IMR-90 (cell line): ENCODE data around the gene BRIP1. TPM values are rescaled to one million over a fixed set of nuclear protein-coding genes. Genes with fewer than 3 reads are reported as not detected.

Source experiments
- ATAC-seq: fragments of 200-7000 bp; cut with Tn5 transposase; 2 replicates; pipeline ENCODE4 v1.9.1; 2020; ENCODE audit warnings: low read depth, mild to moderate bottlenecking, moderate library complexity
- BruUV-seq: library from RNA; stranded (reverse); fragments of 400-500 nt; replicated peaks from 2 replicates; lab custom pipeline; 2021; lab: Mats Ljungman, UMichigan
- CTCF ChIA-PET: fragments of 300-600 bp; formaldehyde crosslinking; extraction: SDS; loops from one replicate; lab custom pipeline; 2021; ENCODE audit warnings: antibody characterized with exemption; lab: Yijun Ruan, JAX
- POLR2A ChIA-PET: fragments of 300-600 bp; sonication (Branson Sonifier 250); formaldehyde crosslinking; loops from one replicate; lab custom pipeline; 2022; ENCODE audit warnings: antibody characterized with exemption; ENCODE audit not compliant: unreplicated experiment; lab: Charles Lee
- DNase-seq: peaks from one replicate; pipeline ENCODE4 v3.0.0; 2013
- H2AFZ ChIP-seq: replicated peaks from 2 replicates; pipeline ENCODE3; 2013; ENCODE audit warnings: low read length, mild to moderate bottlenecking; ENCODE audit not compliant: poor library complexity
- H2AK5ac ChIP-seq: 2 replicates; pipeline ENCODE4 v1.6.1; 2013; ENCODE audit warnings: low read depth, low read length, inconsistent platforms
- H2AK9ac ChIP-seq: replicated peaks from 2 replicates; pipeline ENCODE3; 2013; ENCODE audit warnings: mild to moderate bottlenecking, low read depth, low read length, moderate library complexity; ENCODE audit not compliant: poor library complexity
- H2BK120ac ChIP-seq: 2 replicates; pipeline ENCODE4 v1.6.1; 2013; ENCODE audit warnings: low read depth, low read length, inconsistent platforms
- H2BK15ac ChIP-seq: 3 replicates; pipeline ENCODE4 v1.6.1; 2013; ENCODE audit warnings: low read depth, low read length, inconsistent platforms
- H2BK20ac ChIP-seq: 2 replicates; pipeline ENCODE4 v1.6.1; 2013; ENCODE audit warnings: low read depth, mild to moderate bottlenecking, inconsistent platforms, low read length, moderate library complexity
- H2BK5ac ChIP-seq: 2 replicates; pipeline ENCODE4 v1.6.1; 2013; ENCODE audit warnings: mild to moderate bottlenecking, low read depth, low read length, inconsistent platforms; ENCODE audit not compliant: poor library complexity, severe bottlenecking
- H3K14ac ChIP-seq: replicated peaks from 2 replicates; pipeline ENCODE4 v1.6.1; 2013; ENCODE audit warnings: low read depth, low read length, inconsistent platforms
- H3K18ac ChIP-seq: 2 replicates; pipeline ENCODE4 v1.6.1; 2013; ENCODE audit warnings: low read depth, low read length, control low read depth
- H3K23ac ChIP-seq: 2 replicates; pipeline ENCODE4 v1.6.1; 2013; ENCODE audit warnings: low read depth, low read length, inconsistent platforms
- H3K27ac ChIP-seq: 2 replicates; pipeline ENCODE4 v1.5.1; 2013; ENCODE audit warnings: mild to moderate bottlenecking, control low read depth, low read length; ENCODE audit not compliant: insufficient read depth
- H3K27me3 ChIP-seq: 2 replicates; pipeline ENCODE4 v1.6.1; 2013; ENCODE audit warnings: low read length; ENCODE audit not compliant: control insufficient read depth, insufficient read depth
- H3K36me3 ChIP-seq: 2 replicates; pipeline ENCODE4 v1.6.1; 2013; ENCODE audit warnings: low read length, mixed read lengths; ENCODE audit not compliant: control insufficient read depth, insufficient read depth
- H3K4ac ChIP-seq: 2 replicates; pipeline ENCODE4 v1.6.1; 2013; ENCODE audit warnings: low read depth, low read length, inconsistent platforms
- H3K4me1 ChIP-seq: 2 replicates; pipeline ENCODE4 v1.6.1; 2013; ENCODE audit warnings: low read length, mixed read lengths; ENCODE audit not compliant: control insufficient read depth, insufficient read depth
- H3K4me2 ChIP-seq: 2 replicates; pipeline ENCODE4 v1.6.1; 2013; ENCODE audit warnings: low read depth, mild to moderate bottlenecking, control low read depth, low read length, moderate library complexity
- H3K4me3 ChIP-seq: 2 replicates; pipeline ENCODE4 v1.5.1; 2013; ENCODE audit warnings: low read depth, mild to moderate bottlenecking, control low read depth, low read length, moderate library complexity; ENCODE audit not compliant: insufficient read depth
- H3K56ac ChIP-seq: 2 replicates; pipeline ENCODE4 v1.6.1; 2013; ENCODE audit warnings: low read length, inconsistent platforms; ENCODE audit not compliant: insufficient read depth; ENCODE audit errors: extremely low read depth
- H3K79me1 ChIP-seq, 2 experiments: 2 replicates each; pipeline ENCODE4 v1.6.1; 2013; ENCODE audit warnings: low read length in 2 of 2, inconsistent platforms in 1 of 2, low read depth in 1 of 2
- H3K9ac ChIP-seq: 2 replicates; pipeline ENCODE4 v1.6.1; 2013; ENCODE audit warnings: low read depth, low read length, control low read depth
- H3K9me1 ChIP-seq: 2 replicates; pipeline ENCODE4 v1.6.1; 2013; ENCODE audit warnings: low read length, inconsistent platforms; ENCODE audit not compliant: insufficient read depth
- H3K9me3 ChIP-seq: 2 replicates; pipeline ENCODE4 v1.6.1; 2013; ENCODE audit warnings: low read length; ENCODE audit not compliant: control insufficient read depth, insufficient read depth
- H4K20me1 ChIP-seq: 2 replicates; pipeline ENCODE4 v1.6.1; 2013; ENCODE audit warnings: low read length, inconsistent platforms; ENCODE audit not compliant: insufficient read depth
- H4K5ac ChIP-seq: 2 replicates; pipeline ENCODE4 v1.6.1; 2013; ENCODE audit warnings: mild to moderate bottlenecking, low read depth, low read length, control low read depth
- H4K8ac ChIP-seq, 2 experiments: 2 replicates each; pipeline ENCODE4 v1.6.1; 2013; ENCODE audit warnings: low read depth in 2 of 2, low read length in 2 of 2, control low read depth in 1 of 2, inconsistent platforms in 1 of 2
- H4K91ac ChIP-seq: 2 replicates; pipeline ENCODE4 v1.6.1; 2013; ENCODE audit warnings: low read depth, low read length, inconsistent platforms; ENCODE audit not compliant: insufficient read depth
- CHD1 ChIP-seq: IDR thresholded peaks from 2 replicates; pipeline ENCODE4 v1.6.1; 2012; ENCODE audit warnings: low read depth, low read length, improper control_type of control experiment
- CTCF ChIP-seq: conservative IDR thresholded peaks from 2 replicates; pipeline ENCODE4 v1.5.1; 2012; ENCODE audit warnings: mild to moderate bottlenecking, low read depth, low read length, improper control_type of control experiment
- MAFK ChIP-seq: IDR thresholded peaks from 2 replicates; pipeline ENCODE4 v1.6.1; 2012; ENCODE audit warnings: low read depth, low read length, improper control_type of control experiment
- MAZ ChIP-seq: IDR thresholded peaks from 2 replicates; pipeline ENCODE4 v1.6.1; 2012; ENCODE audit warnings: low read depth, mild to moderate bottlenecking, low read length, improper control_type of control experiment, moderate library complexity, borderline replicate concordance
- MXI1 ChIP-seq: IDR thresholded peaks from 2 replicates; pipeline ENCODE4 v1.6.1; 2012; ENCODE audit warnings: low read depth, mild to moderate bottlenecking, low read length, moderate library complexity, borderline replicate concordance
- POLR2A ChIP-seq: IDR thresholded peaks from 2 replicates; pipeline ENCODE4 v1.6.1; 2012; ENCODE audit warnings: mild to moderate bottlenecking, low read depth, low read length
- RFX5 ChIP-seq: IDR thresholded peaks from 2 replicates; pipeline ENCODE4 v1.8.0; 2012; ENCODE audit warnings: low read depth, mild to moderate bottlenecking, low read length, moderate library complexity
- WGBS, 2 experiments: methylation state at CpG; one replicate each; pipeline versions ENCODE4 v1.1.5 to v1.1.7; 2013; ENCODE audit warnings: missing lambda C conversion rate in 2 of 2; ENCODE audit not compliant: insufficient read length in 1 of 2; ENCODE audit errors: extremely low coverage in 2 of 2; 5-methylcytosine and 5-hydroxymethylcytosine counted together
- dilution Hi-C: fragments of 300-500 bp; cut with HindIII; formaldehyde crosslinking; loops from one replicate; pipeline ENCODE4 v1.14.3; 2018; ENCODE audit warnings: low sequenced_read_pairs; ENCODE audit not compliant: unreplicated experiment
- in situ Hi-C: fragments of 300-500 bp; cut with MboI; formaldehyde crosslinking; loops from 3 replicates; pipeline ENCODE4 v1.14.3; 2019; ENCODE audit warnings: low sequenced_read_pairs, inconsistent platforms, mixed read lengths
- intact Hi-C: fragments of 100-400 bp; cut with micrococcal nuclease; formaldehyde crosslinking; loops from 2 replicates; pipeline ENCODE4 v1.10.0; 2022
- polyA plus RNA-seq, 3 experiments: library from polyadenylated mRNA; depleted of rRNA; stranded (reverse); fragments of >200 nt; gene quantifications; 2 replicates each; pipeline ENCODE4 v1.2.3, GENCODE V29; 2012; ENCODE audit warnings: low replicate concordance in 1 of 3
- total RNA-seq: library from RNA; depleted of rRNA; stranded (reverse); fragments of >200 nt; gene quantifications from 2 replicates; pipeline ENCODE4 v1.2.3, GENCODE V29; 2012

BRIP1 gene
- total and polyA plus RNA-seq, 2 of the 4 experiments (the other 2 are of a cell fraction): 6.1 to 19.7 TPM

GRCh38 chr17:61828694-61829093 lies 34.6 kb downstream of the BRIP1 start:
- no peak for TF ChIP-seq POLR2A
- TF ChIP-seq CHD1: no peak
- no peak for TF ChIP-seq MXI1
- no peak for TF ChIP-seq MAFK
- TF ChIP-seq MAZ: no peak
- TF ChIP-seq CTCF: no peak
- no peak for TF ChIP-seq RFX5
- ChIA-PET CTCF (no interaction called here), POLR2A (no interaction called here)
- Histone ChIP-seq H4K20me1 (no peaks in the 10 kb centered on the region), H3K4me2 (no peak overlapping the region), H3K4me3 (no peak overlapping the region), H4K8ac (peak overlapping the region in 1 of 2 experiments; percentile 3; a peak in 1 of 4 replicates), H2AK9ac (no peak overlapping the region), H3K36me3 (no peaks in the 10 kb centered on the region), H4K91ac (no peak overlapping the region), H3K27me3 (no peaks in the 10 kb centered on the region), H3K4me1 (peaks cover 2% of the 10 kb centered on the region; the same call in 1 of the 2 replicates), H3K18ac (no peak overlapping the region), H3K9me1 (0 out of 2 replicates have a peak, but pooled peaks cover 2% of the 10 kb centered on the region), H3K9ac (no peak overlapping the region), H2AK5ac (no peak overlapping the region), H3K79me1 (peaks cover 0 to 16% of the 10 kb centered on the region in 2 experiments; a peak in 2 of 4 replicates), H3K56ac (no peak overlapping the region), H2AFZ (no peak overlapping the region), H3K4ac (no peak overlapping the region), H4K5ac (no peak overlapping the region), H2BK120ac (no peak overlapping the region), H2BK15ac (no peak overlapping the region), H3K9me3 (no peaks in the 10 kb centered on the region), H3K14ac (no peak overlapping the region), H2BK5ac (no peak overlapping the region), H3K27ac (no peak overlapping the region), H2BK20ac (no peak overlapping the region), H3K23ac (no peak overlapping the region)
- ATAC-seq (no peak), DNase-seq (no peak)
- dilution Hi-C loops: no loop called here
- intact Hi-C loops: no loop called here
- no TSS peak for BruUV-seq
- no CpG with 5 or more reads among the region's 1 CpG for WGBS, 2 experiments
- in situ Hi-C loops: no loop called here
